A172 (cell line): ENCODE data around the gene RNF213. TPM values are rescaled to one million over a fixed set of nuclear protein-coding genes. Genes with fewer than 3 reads are reported as not detected.
A peak's percentile ranks its signal among the peaks of the same experiment; 100 is the strongest.

Experiments used
- DNase-seq: peaks from one replicate; pipeline ENCODE4 v3.0.0-alpha.2; 2015; ENCODE audit warnings: low spot score
- total RNA-seq: library from RNA; depleted of rRNA; stranded (reverse); fragments of >200 nt; shearing (Covaris generic); gene quantifications from 2 replicates; pipeline ENCODE4 v1.2.3, GENCODE V29; 2014

RNF213 gene
- total RNA-seq, 1 experiment from 2014 or later = 66.2 TPM

- DNase-seq = no peak
Observed at GRCh38 chr17:80431246-80432195, 170.9 kb downstream of the RNF213 start.

- no peak for DNase-seq
Observed at GRCh38 chr17:80432350-80432955, 171.8 kb downstream of the RNF213 start.

- DNase-seq = no peak
Observed at GRCh38 chr17:80432961-80433550, 172.4 kb downstream of the RNF213 start.

GRCh38 chr17:80433916-80434666 lies 173.4 kb downstream of the RNF213 start:
- DNase-seq = no peak

- DNase-seq = no peak
Observed at GRCh38 chr17:80437532-80437931, 176.9 kb downstream of the RNF213 start.

GRCh38 chr17:80438806-80439205 lies 178.2 kb downstream of the RNF213 start:
- no peak for DNase-seq

- no peak for DNase-seq
Observed at GRCh38 chr17:80439499-80439898, 178.8 kb downstream of the RNF213 start.

- DNase-seq = peak; percentile 16
Observed at GRCh38 chr17:80441133-80441578, 180.5 kb downstream of the RNF213 start.

GRCh38 chr17:80441598-80442322 lies 181.1 kb downstream of the RNF213 start:
- DNase-seq = no peak

GRCh38 chr17:80442323-80442659 lies 181.6 kb downstream of the RNF213 start:
- DNase-seq = no peak

- DNase-seq = no peak
Observed at GRCh38 chr17:80442764-80443163, 182.1 kb downstream of the RNF213 start.

GRCh38 chr17:80443498-80443897 lies 182.8 kb downstream of the RNF213 start:
- DNase-seq = no peak

GRCh38 chr17:80443916-80444643 lies 183.4 kb downstream of the RNF213 start:
- no peak for DNase-seq

GRCh38 chr17:80444644-80444979 lies 184.0 kb downstream of the RNF213 start:
- no peak for DNase-seq

- no peak for DNase-seq
Observed at GRCh38 chr17:80445007-80445725, 184.5 kb downstream of the RNF213 start.

- DNase-seq = no peak
Observed at GRCh38 chr17:80445726-80446110, 185.1 kb downstream of the RNF213 start.

GRCh38 chr17:80446645-80447405 lies 186.2 kb downstream of the RNF213 start:
- DNase-seq = peak; percentile 41

- no peak for DNase-seq
Observed at GRCh38 chr17:80447790-80448189, 187.1 kb downstream of the RNF213 start.
